Hematopoietic multipotent progenitor cell treated with erythropoietin and hydrocortisone succinate and interleukin-3 and kit ligand, for 15 days (in vitro differentiated cells): ENCODE data around the gene NDRG3.
"Not testable (repeated sequence)": the region's sequence is repeated elsewhere in the genome, so short reads cannot be mapped to it uniquely, and the experiment has no call there.

Experiments
- DNase-seq: peaks from one replicate; pipeline ENCODE4 v3.0.0-alpha.2; 2015; ENCODE audit warnings: low spot score

The NDRG3 gene

GRCh38 chr20:36644032-36644705, 101.7 kb downstream of the NDRG3 start:
- no peak for DNase-seq

DNA sequence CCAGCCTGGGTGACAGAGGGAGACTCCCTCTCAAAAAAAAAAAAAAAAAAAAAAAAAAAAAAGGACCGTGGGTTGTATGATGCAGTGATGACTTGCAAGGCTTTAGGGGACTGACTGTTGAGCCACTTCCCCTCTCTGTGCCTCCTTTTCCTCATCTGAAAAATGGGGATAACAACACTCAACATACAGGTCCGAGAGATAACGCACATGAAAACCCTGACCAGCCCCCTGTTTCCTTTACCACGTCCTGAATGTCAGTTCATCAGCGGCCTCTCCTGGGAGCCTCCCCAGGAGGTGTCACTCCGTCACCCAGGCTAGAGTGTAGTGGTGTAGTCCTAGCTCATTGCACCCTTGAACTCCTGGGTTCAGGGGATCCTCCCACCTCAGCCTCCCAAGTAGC, 103.8 kb downstream of the NDRG3 start:
- no peak for DNase-seq

DNA sequence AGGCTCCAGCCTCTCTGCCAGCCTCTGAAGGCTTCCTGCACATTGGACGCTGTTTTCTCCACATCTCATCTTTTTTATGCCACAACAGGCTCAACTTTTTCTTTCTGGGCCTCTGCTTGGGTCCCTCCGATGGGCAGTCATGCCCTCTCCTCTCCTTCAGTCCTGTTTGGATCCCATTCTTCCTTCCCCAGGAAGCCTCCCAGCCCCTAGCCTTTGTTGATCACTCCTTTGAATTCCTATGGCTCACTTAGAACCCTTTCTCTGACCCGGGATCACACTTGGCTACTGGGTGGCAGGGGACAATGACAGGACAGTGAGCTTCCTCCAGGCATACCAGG, 104.4 kb downstream of the NDRG3 start:
- DNase-seq, result no peak

GRCh38 chr20:36638876-36639400, 107.0 kb downstream of the NDRG3 start:
- DNase-seq, result not testable (repeated sequence)

- DNase-seq, result no peak
Measured at GRCh38 chr20:36634342-36634741, 111.5 kb downstream of the NDRG3 start.

GRCh38 chr20:36633285-36633772, 112.6 kb downstream of the NDRG3 start:
- no peak for DNase-seq

GRCh38 chr20:36632487-36633284, 113.2 kb downstream of the NDRG3 start:
- no peak for DNase-seq

DNA sequence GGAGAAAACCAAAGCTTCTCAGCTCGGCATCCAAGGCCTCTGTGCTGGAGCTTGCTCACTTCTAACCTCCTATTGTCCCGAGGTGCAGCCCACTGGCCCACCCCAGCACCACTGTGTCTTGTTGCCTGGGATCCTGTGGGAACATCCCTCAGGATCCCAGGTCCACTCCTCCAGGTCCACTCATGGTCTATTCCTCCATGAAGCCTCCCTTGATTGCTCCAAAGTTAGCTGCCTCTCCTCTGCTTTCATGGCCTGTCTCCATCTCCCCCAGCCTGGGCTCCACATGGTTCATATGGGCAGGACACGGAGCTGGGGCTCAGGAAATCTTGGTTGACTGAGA, 113.8 kb downstream of the NDRG3 start:
- DNase-seq, result no peak

- no peak for DNase-seq
Measured at GRCh38 chr20:36631646-36632045, 114.2 kb downstream of the NDRG3 start.

- DNase-seq, result no peak
Measured at GRCh38 chr20:36629719-36630681, 115.9 kb downstream of the NDRG3 start.

DNA sequence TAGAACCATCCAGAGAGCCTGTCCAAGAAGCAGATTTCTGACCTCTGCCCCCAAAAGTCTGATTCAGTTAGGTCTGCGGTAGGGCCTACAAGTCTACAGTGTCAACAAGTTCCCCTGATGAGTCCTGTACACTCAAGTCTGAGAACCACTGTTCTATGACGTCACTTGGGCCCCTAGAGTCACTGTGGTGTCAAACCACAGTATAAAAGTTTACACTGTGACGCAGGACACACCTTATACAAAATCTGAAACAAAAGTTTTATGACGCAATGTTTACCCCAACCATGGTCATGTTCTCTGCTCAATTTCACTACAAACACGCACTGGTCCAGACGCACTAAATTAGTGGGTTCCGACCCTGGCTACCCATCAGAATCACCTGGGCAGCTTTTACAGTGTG, 117.8 kb downstream of the NDRG3 start:
- no peak for DNase-seq

DNA sequence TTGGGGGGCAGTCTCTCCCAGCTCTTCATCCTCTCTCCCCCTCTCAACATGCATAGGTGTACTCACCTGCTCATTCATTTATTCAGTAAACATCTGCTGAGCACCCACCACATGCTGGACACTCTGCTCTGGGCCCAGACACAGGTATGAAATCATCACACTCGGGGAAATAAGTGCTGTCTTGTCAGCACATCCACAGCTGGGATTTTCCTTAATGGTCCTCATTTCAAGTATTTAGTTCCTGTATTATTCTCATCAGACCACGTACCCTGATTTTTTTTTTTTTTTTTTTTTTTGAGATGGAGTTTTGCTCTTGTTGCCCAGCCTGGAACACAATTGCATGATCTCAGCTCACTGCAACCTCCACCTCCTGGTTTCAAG, 121.0 kb downstream of the NDRG3 start:
- no peak for DNase-seq

DNA sequence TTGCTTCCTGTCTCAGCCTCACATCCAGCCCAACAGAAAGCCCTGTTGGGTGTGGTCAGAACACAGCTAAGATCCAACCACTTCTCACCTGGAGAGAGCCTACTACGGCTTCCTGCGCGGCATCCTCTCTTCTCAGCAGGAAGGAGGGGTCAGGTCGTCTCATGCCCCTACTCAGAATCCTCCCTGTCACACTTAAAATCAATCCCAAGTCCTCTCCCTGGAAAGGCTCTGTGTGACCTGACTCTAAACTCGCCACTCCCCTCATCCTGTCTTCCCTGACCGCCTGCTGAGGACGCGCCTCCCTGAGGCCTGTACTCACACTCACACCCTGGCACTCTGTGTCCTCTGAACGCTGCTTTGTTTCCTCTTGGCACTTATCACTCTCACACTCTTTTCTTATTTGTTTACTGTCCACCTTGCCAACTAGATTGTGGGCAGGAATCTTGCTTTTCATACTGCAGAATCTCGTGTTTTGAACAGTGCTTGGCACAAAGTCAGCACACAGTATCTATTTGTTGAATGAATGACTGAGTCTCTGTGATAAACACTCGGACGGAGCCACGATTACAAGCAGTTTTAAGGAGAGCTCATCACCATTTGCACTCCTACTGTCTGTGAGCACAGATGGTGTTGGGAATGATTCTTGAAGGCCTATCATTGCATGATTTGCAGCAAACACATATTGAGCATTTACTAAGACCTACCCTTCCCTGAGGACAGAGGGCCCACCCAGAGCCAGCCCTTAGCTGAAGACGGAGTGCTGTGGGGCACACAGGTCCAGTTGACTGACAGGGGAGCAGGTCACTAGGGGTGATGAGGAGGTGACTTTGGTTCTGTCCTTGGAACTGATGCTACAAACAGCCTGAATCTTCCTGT, 121.6 kb downstream of the NDRG3 start:
- DNase-seq, result no peak

DNA sequence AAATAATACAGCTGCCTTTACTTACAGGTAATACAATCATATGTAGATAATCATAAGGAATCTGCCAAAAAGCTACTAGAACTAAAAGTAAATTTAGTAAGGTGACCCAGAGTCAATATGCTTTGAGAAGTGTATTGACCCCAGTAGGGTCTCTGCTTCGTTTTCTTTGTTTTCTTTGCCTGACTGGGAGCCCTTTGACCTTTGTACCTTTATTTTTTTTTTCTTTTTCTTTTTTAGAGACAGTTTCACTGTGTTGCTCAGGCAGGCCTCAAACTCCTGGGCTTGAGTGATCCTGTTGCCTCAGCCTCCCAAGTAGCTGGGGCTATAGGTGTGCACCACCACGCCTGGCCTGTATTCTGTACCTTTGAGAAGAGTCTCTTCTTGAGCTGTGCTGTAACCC, 122.4 kb downstream of the NDRG3 start:
- DNase-seq, result no peak

DNA sequence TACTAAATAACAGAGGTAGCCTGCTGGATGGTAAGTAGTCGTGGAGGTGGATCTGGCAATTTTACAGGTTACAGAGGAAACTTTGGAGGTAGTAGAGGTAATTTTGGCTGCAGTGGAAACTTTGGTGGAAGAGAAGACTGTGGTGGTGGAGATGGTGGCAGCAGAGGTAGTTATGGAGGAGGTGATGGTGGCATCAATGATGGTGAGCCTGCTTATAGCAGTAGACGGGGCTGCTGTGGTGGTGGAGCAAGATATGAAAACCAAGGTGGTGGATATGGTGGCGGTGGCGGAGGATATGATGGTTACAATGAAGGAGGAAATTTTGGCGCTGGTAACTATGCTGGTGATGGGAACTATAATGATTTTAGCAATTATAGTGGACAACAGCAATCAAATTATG, 125.0 kb downstream of the NDRG3 start:
- DNase-seq, result no peak

- no peak for DNase-seq
Measured at GRCh38 chr20:36614781-36615557, 130.9 kb downstream of the NDRG3 start.

GRCh38 chr20:36613974-36614373, 131.9 kb downstream of the NDRG3 start:
- no peak for DNase-seq

DNA sequence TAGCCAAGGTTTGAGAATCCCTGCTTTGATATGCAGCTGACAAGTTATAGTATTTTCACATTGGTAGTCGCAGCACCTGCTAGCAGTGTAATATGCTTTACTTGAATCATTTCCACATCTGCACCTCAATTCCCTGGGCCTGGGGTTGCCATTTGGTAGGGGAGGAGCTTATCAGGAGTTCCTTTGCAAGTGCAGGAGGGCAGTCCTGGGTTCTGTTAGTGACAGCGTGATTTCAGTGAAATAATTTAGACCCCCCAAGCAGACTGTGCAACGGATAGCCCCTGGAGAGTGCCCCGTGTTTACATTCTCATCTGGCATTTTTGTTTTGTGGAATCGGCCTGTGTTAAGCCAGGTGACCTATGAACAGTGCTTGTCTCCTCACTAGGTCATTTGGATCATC, 134.3 kb downstream of the NDRG3 start:
- DNase-seq, result no peak

GRCh38 chr20:36608388-36608728, 137.5 kb downstream of the NDRG3 start:
- DNase-seq, result not testable (repeated sequence)

DNA sequence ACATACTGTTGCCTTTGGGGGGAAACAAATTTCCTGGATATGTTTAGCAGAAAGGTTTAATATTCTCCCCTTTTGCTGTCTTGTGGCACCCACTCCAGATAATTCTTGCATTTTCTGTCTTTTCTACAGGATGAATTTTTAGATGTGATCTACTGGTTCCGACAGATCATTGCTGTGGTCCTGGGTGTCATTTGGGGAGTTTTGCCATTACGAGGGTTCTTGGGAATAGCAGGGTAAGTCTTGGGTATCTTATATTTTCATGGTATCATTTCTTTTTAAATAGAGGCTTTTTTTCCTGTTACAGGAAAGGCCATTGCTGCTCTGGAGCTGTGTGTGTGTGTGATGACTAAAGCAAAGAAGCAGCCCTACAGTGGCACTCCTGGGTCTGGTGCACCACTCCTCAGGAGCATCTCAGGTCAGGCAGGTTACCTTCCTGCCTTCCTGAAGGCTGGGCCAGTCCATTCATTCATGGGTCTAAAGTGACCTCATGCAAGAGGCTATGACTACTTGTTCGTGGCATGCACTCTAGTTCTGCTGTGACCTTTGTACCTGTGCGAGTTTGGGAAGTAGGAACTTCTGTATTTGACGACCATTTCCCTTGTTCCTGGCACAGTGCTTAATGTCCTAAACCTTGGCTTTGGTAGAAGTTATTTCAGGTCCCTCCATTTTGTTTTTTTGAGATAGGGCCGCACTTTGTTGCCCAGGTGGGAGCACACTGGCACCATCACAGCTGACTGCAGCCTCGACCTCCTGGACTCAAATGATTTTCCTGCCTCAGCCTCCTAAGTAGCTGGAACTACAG, 138.1 kb downstream of the NDRG3 start:
- no peak for DNase-seq
